Stimulated activated CD8-positive, alpha-beta memory T cell treated with anti-CD3 and anti-CD28 coated beads, Interleukin-15, amount 100 ng/mL, for 24 hours (primary cell): ENCODE measurements around the gene FAM120B.
"Not testable (repeated sequence)": the region's sequence is repeated elsewhere in the genome, so short reads cannot be mapped to it uniquely, and the experiment has no call there.

Experiments
- DNase-seq: peaks from one replicate; pipeline ENCODE4 v3.0.0-alpha.2; 2020; ENCODE audit warnings: low read depth

The FAM120B gene

GRCh38 chr6:170306324-170307079 lies at the start of gene FAM120B:
FAM120B (plus strand) TSS chr6:170306758; CDS start chr6:170317391, 10,633 bp downstream.
- DNase-seq, result peak; percentile 84

GRCh38 chr6:170257376-170257775 lies 49.2 kb upstream of the FAM120B start:
- DNase-seq, result no peak

- DNase-seq, result no peak
Observed at GRCh38 chr6:170258407-170258806, 48.2 kb upstream of the FAM120B start.

GRCh38 chr6:170259278-170259677 lies 47.3 kb upstream of the FAM120B start:
- DNase-seq, result no peak

- DNase-seq, result no peak
Observed at GRCh38 chr6:170260686-170261085, 45.9 kb upstream of the FAM120B start.

GRCh38 chr6:170261643-170262488 lies 44.7 kb upstream of the FAM120B start:
- DNase-seq, result no peak

- no peak for DNase-seq
Observed at GRCh38 chr6:170262489-170263088, 44.0 kb upstream of the FAM120B start.

GRCh38 chr6:170263410-170263809 lies 43.1 kb upstream of the FAM120B start:
- DNase-seq, result no peak

- DNase-seq, result no peak
Observed at GRCh38 chr6:170264086-170264485, 42.5 kb upstream of the FAM120B start.

GRCh38 chr6:170264644-170265043 lies 41.9 kb upstream of the FAM120B start:
- not testable (repeated sequence) for DNase-seq

- DNase-seq, result no peak
Observed at GRCh38 chr6:170265655-170266054, 40.9 kb upstream of the FAM120B start.

- no peak for DNase-seq
Observed at GRCh38 chr6:170266061-170266825, 40.3 kb upstream of the FAM120B start.

- DNase-seq, result no peak
Observed at GRCh38 chr6:170267688-170268087, 38.9 kb upstream of the FAM120B start.

- no peak for DNase-seq
Observed at GRCh38 chr6:170268216-170269129, 38.1 kb upstream of the FAM120B start.

- DNase-seq, result no peak
Observed at GRCh38 chr6:170269151-170269845, 37.3 kb upstream of the FAM120B start.

GRCh38 chr6:170269846-170270541 lies 36.6 kb upstream of the FAM120B start:
- DNase-seq, result no peak

- no peak for DNase-seq
Observed at GRCh38 chr6:170270984-170271593, 35.5 kb upstream of the FAM120B start.

GRCh38 chr6:170271771-170272314 lies 34.7 kb upstream of the FAM120B start:
- DNase-seq, result peak; percentile 48
